ENCODE results near the gene RNU5D-1.

RNU5D-1 gene

DNA sequence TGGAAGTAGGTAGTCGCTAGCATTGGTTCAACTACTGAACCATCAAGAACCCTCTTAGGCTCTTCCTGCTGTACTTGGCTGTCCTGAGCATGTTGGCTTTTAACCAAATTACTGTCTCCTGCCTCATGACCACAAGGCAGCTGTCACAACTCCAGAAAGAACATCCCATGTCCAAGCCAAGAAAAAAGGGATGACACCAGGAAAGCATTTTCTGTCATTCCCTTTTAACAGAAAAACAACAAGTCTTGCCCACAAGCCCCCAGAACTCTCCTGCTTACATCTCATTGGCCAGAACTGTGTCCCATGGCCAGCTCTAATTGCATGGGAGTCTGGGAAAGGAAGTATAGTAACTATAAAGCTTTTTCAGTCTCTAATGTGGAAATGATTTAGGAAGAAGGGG lies 2.4 kb upstream of the RNU5D-1 start:
- DNase-seq (ENCODE audit: low spot score): no peak

DNA sequence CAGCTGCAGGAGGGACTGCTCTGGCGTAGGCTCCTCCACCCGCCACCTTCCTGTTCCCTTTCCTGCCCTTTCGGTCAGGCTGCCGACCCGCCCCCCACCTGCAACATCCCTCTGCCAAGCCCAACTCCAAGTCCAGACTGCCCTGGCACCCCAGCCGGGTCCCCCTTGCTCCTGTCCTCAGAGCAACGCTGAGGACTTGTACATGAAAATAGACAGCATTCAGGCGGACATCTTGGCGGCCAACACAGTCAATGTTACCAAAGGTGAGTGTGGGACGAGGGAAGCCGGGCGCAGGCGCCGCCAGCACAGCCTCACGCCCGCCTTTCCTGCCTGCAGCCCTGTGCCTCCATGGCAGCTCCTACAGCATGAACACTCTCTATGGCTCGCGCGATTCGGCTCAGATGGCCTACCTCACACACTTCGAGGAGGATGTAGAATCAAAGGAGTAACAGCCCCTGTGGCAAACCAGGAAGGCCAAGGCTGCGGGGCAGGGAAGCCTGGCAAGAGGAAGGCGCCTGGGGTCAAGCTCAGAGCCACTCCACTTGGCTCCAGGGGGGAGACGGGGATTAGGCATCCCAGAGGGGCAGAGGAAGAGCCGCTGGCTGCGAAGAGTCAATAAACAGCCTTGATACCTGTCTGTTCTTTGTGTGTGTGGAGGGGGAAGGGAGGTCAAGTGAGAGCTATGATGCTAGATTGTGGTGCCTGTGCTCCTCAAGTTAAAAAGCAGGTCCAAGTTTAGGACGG lies 5.8 kb downstream of the RNU5D-1 start:
- DNase-seq (ENCODE audit: low spot score): no peak

DNA sequence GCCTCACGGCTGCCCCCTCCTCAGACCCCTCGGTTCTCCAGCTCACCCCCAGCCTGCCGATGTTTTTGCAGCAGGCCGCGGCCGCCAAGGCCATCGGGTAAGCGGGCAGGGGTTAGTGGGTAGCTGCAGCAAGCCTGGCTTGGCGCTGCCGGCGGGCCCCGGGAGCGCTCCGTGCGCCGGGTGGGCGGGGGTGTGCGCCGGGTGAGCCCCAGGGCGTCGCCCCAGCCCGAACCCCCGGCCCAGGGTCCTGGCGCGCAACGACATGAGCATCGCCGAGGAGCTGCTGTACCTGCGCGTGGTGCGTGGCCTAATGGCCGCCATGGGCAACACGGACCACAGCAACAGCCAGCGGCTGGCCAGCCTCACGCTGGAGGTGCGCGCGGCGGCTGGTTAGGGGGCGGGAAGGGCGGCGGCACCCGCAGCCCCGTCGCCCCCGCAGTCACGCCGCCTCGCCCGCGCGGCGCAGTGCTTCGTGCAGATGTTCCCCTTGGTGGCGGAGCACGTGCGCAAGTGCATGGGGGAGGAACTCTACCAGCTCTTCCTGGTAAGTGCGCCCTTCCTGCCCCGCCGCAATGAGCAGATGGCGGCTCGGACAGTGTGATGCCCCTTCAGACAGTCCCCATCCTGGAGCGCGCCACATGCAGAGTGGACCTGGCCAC lies 6.5 kb downstream of the RNU5D-1 start:
- no peak for DNase-seq (ENCODE audit: low spot score)

DNA sequence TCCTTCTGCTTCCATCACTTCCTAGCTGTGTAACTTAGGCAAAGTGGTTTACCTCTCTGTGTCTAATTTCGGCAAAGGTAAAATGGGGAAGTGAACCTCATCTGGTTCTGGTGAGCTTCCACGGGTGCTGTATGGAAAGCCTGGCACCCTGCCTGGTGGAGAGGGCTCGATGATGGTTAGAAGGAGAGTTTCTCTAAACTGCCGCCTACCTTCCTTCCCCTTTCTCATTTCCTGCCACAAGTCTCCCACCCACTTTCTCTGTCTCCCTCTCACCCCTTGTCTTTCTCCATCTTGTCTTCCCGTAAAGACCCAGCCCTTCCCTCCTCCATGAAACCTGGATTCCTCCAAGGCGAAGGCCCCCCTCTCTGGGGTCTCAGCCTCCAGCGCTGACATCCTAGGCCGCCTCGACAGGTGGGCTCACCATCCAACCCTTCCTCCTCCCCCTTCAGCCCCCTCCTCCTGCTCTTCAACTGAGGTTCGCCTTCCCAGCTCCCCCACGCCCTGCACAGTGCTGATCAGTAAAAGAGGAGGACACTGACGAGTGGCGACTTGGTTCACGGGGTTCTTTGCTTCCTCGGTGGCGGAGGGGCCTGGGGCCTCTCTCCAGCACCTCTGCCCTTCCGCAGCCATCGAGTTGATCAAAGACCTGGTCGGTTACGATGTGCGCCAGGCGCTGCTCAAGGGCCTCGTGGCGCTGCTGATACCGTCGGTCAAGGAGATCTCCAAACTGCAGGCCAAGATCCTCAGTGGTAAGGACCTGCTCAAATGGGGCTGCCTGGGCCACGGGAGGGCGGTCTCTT lies 7.3 kb downstream of the RNU5D-1 start:
- peak; percentile 82 for DNase-seq (ENCODE audit: low spot score)

DNA sequence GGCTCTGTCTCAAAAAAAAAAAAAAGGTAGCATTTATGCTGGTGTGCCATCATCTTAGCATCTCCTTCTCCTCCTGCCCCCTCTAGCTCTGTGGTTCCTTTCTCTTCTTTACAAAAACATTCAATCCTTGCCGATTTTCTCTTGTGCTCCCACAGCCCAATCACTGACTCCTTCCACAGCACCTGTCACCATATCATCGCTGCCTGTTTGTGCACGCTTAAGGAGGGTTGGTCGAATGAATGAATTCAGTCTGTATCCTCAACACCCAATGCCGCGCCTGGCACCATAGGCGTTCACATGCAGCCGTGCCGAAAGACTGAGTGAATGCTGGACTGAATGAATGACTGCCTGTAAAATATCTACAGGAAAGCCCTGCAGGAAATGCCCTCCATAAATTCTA lies 7.9 kb downstream of the RNU5D-1 start:
- no peak for DNase-seq (ENCODE audit: low spot score)

DNA sequence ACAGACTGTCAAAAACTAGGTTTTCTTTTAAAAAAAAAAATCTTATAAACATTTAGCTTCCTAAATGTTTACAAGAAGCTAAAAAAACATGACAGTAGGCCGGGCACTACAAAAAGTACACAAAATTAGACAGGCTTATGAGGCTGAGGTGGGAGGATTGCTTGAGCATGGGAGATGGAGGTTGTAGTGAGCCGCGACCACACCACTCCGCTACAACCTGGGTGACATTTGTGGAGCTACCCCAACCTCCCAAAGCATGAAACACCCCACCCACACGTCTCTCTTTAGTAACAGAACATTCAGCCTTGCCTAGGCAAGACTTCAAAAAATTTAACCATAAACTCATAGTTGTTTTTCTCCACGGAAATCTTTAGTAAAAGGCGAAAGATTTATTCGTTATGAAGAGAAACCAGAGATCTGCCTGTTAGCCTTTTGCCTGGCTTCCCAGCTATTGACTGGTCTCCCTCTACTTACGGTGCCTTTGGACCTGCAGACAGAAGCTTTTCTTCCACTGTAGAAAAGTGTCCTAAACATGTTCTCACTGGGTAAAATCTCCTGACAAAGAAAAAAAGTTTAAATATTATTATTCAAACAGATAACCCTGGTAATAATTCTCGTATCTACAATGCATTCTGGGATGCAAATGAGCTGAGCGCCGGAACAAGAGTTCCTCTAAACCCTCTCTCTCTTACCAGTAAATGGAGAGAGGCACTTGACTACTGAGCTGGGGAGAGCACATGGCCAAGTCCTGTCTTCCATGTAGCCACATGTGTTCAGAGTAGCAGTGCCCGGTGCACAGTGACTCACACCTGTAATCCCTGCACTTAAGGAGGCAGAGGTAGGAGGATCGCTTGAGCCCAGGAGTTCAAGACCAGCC lies 9.2 kb downstream of the RNU5D-1 start:
- peak; percentile 99 for DNase-seq (ENCODE audit: low spot score)

DNA sequence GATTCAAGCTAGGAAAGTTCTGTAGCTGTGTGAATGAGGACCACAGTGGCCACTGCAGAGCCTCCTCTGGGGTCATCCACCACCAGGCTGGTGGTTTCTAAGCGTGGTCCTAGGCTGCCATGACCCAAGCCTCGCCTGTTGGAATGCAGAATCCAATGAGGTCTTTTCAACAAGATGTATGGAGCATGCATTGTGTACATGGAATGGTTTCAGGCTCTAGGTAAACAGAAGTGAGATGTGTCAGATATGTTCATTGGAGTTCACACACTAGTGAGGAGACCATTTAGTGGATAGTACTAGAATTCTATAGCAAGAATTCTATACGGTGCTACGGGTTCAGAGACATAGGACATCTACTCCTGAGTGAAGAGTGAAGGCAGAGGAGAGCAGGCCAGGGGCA lies 10.7 kb downstream of the RNU5D-1 start:
- peak; percentile 92 for DNase-seq (ENCODE audit: low spot score)

DNA sequence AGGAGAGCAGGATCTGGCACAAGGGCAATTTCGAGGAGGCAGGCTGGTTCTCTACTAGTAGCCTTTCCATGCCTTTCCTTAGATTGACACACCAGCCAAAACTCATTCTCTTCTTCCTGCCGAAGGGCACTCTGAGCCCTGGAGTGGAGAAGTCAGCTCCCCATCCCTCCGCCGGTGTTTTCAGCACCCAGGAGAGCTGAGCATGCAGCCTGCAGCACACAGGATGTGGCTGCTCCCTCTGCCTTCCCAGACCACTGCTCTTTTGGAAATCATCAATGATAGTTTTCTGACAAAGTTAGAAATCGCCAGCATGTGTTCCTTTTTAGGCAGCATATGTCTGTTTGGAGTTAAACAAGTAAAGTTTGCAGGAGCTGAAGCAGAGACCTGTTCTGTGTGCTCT lies 11.7 kb downstream of the RNU5D-1 start:
- peak; percentile 49 for DNase-seq (ENCODE audit: low spot score)

DNA sequence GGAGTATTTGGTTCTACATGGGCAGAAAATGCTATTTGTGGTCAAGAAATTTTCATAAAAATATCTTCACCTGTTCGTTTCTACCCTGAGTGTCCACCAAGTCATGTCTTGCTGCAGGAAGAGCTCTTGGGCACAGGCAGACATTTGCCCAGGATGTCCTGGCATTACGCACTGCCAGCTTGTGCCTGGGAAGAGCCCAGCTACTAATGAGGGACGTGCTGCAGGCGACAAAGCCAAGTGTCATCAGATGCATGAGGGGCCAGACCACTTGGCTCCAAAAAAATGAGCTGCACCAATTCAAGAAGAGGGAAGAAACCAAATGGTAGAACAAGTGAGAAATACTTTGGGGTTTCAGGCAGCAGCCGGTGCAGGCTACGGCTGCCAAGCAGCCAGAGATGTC lies 12.9 kb downstream of the RNU5D-1 start:
- DNase-seq (ENCODE audit: low spot score): no peak

DNA sequence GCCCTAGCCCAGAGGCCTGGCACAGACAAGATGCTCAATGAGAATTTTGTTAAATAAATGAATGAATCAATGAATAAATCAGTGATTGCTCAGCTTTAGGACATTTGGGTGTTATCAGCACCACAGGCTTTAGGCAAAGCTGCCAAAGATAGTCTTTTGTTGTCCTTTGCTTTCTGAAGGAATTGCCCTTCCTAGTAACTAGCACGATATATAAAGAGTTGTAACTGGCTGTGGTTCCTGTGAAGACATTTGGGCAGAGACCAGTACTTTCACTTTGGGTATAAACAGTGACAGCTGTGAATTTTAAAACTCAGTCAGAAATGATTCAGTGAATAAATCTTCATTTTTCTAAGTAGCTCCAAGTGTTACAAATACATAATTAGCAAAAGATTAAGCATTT lies 13.3 kb downstream of the RNU5D-1 start:
- DNase-seq (ENCODE audit: low spot score): no peak

DNA sequence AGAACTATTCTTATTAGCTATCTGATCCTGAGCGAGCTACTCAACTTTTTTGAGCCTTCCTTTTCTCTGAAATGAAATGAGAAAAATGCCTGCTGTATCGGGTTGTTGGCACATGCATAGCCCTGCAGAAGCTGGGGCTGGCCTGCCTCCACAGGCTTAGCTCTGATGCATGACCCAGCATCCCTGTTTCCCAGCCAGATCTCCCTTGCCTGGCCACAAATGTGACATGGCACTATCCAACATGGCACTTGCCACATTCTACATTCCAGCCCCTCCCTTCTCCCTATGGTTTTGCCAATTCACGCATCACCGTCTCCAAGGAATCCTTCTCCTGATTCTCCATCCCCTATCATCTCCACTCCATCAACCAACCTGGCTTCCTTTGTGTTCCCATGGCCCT lies 13.8 kb downstream of the RNU5D-1 start:
- no peak for DNase-seq (ENCODE audit: low spot score)

DNA sequence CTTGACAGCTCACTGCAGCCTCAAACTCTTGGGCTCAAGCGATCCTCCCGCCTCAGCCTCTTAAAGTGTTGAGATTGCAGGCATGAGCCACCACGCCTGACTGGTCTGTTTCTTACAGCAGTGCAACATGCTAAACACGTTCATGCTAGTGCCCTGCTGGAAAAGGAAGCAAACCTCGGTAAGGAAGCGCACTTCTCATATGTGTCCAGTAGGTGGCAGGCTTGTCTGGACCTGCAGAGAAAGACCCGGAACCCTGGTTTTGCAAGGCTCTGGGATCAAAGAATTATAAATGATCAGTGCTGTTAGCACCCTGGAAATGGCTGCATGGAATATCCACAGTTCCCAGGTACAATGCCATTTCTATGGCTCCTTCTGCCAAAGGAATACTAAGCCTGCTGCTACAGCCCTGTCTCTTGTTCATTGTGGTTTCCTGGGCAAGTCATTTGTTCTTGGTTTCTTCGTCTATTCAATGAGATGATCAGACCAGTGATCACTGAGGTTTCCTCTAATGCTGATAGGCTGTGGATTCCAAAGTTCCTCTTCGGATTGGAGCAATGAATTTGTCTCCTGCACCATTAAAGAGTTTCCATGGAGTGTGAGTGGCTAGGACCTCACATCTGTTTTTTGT lies 15.9 kb downstream of the RNU5D-1 start:
- peak; percentile 94 for DNase-seq (ENCODE audit: low spot score)

DNA sequence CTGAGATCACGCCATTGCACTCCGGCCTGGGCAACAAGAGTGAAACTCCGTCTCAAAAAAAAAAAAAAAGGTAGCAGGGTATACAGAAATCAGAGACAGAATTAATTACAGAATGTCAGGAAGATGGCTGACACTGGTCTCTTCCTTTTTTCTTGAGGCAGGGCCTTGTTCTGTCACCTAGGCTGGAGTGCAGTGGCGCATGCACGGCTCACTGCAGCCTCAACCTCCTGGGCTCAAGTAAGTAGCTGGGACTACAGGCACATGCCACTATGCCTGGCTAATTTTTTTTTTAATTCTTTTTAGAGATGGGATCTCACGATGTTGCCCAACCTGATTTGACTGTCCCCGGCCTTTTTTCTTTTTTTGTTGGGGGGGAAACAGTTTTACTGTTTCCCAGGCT lies 16.4 kb downstream of the RNU5D-1 start:
- no peak for DNase-seq (ENCODE audit: low spot score)

DNA sequence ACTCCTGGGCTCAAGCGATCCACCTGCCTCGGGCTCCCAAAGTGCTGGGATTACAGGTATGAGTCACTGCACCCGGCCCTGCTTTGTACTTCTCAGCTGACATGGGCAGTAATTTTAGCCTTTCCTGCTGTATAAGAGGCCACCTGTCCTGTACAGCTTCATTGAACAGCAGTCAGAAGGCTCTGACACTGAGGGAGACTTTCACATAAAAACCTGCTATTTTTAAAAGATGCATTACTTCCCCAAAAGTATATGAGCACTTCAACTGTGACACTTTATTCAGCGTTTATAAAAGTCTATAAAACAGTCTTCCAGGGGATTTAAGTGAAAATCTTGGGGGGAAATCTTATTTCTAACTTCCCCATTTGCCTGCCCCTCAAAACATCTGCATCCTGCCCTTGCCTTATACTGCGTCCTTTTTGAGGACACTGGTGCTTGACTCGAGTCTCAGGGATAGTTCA lies 17.6 kb downstream of the RNU5D-1 start:
- peak; percentile 81 for DNase-seq (ENCODE audit: low spot score)

DNA sequence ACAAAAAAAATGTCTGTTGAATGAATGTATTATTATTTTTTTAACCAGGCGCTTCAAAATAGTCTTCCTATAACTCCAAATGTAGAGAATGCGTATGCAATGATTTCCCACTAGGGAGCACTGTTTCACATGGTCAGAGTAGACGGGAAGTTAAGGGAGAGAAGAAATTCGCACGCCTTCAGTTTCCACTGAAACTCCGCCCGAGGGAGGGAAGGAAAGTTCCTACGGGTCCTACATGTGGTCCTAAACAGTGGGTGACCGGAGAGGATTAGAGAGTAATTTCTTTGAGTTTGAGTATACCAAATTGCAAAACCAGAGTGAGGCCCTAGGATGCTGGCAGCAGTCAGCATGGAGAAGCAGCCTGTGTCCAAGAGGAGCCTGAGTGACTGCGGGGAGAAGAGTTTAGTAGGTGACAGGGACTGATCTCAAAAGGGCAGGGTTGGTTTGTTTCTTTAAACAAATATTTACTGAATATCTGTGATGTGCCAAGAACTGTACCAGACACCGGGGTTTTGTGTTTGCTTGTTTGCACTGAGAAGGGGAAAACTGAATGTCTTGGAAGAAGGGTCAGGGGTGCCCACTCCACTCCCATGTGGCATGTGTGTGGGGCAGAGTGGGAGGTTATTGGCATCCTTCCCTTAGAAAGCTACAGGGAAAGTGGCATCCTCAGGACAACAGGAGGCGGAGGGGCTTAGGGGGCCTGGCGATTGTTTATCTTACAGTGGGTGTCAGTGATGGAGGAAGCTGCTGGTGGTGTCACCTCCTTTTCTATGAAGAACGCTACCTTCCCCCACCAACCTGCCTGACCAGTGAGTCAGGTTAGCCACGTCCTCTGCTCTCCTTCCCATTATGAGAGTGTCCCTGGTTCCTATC lies 22.8 kb downstream of the RNU5D-1 start:
- peak; percentile 76 for DNase-seq (ENCODE audit: low spot score)

DNA sequence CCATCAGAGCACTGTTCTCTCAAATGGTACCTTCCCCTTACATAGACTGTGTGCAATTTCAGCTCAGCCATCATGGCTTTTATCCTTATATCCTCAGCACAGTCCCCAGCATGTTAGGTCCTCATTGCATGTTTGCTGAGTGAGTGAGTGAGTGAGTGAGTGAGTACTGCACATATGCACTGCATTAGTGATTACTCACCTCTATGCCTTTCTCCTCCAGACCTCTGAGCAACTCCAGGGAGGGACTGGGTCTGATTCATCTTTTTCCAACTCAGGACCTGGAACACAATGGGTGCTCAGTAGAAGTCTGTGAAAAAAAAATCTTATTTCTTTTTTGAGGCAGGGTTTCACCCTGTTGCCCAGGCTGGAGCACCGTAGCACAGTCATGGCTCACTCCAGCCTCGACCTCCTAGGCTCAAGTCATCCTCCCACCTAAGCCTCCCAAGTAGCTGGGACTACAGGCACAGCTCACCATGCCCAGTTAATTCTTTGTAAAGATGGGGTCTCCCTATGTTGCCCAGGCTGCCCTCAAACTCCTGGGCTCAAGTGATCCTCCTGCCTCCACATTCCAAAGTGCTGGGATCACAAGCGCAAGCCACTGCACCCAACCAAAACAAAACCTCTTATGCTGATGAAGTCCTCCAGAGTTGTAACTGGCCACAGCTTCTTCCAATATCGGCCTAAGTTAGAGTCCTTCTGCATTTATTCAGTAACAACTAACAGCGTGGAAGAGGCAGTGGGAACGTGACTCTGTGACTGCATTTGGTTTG lies 23.7 kb downstream of the RNU5D-1 start:
- no peak for DNase-seq (ENCODE audit: low spot score)

DNA sequence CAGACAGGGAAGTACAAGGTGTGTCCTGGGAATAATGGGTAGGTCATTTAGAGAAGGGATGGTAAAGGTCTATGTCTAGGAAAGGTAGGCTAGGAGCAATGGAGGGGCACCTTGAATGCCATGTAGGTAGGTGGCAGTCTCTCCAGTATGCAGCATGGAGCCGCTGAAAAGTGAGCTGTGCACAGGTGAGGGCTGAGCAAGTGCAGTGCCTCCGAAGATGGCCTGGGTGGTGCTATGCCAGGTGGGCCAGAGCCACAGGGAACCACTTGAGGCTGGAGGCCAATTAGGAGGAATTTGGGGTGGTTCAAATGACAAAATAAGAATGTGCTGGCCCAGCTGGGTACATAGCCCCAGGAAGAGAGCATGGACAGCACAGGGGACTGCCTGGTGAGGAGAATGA lies 25.0 kb downstream of the RNU5D-1 start:
- DNase-seq (ENCODE audit: low spot score): no peak

DNA sequence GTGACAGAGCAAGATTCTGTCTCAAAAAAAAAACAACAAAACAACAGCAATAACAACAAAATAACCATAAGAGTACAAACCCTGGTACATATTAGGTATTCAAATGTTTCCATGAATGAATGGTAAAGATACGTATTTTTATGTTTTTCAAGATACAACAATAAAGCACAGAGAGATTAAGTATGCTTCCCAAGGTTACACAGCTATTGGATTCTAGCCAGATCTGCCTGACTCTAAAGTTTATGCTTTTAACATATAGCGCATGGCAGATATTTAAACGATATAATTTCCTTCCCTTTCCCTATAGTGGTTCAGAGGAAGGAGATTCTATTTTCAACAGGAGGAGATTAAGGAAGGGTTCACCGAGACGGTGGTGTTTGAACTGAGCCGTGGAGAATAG lies 25.5 kb downstream of the RNU5D-1 start:
- DNase-seq (ENCODE audit: low spot score): no peak

DNA sequence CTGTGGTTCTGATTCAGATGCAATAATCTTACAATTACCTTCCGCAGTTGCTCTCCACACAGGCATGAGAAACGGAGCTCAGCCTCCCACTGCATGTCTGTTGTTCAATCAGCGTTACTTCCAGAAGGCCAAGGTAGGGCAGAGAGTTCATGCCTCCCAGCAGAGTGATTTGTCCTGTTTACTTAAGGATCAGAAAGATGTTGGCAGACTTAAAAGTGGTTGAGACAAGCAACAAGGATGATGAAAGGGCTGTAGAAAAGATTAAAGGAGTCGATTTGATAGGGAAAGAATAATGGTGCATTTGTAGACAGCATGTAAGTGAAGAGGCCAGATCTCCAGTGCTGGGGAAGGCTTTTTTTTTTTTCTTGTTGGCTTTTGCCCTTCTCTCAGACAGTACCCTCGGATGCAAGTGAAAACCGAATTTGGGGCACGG lies 29.8 kb downstream of the RNU5D-1 start:
- no peak for DNase-seq (ENCODE audit: low spot score)

DNA sequence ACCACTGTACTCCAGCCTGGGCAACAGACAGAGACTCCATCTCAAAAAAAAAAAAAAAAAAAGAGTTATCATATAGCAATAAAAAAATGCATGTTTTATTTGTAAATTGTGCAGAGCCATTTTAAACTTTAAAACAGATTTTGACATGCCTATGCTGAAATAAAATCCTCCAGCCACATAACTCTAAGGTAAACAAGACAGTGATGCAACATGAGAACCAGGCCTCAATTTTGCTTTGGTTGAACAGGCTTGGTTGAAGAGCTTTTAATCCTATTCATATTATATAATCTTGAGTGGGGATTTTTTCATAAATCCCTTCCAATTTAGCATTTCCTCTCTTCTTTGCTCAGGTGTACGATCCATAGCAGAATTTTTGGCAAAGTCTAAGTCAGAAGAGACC lies 30.4 kb downstream of the RNU5D-1 start:
- DNase-seq (ENCODE audit: low spot score): no peak

Measured in NAMALWA (cell line).